Aorta (tissue), 5 donors: ENCODE data around the gene DIDO1. TPM values are rescaled to one million over a fixed set of nuclear protein-coding genes. Genes with fewer than 3 reads are reported as not detected.

ENCODE experiments used
- ATAC-seq: fragments of 200-7000 bp; cut with Tn5 transposase; one replicate; pipeline ENCODE4 v1.9.1; 2022; ENCODE audit warnings: moderate library complexity; ENCODE audit not compliant: low FRiP score
- DNase-seq, 2 donors: peaks; one replicate each; pipeline ENCODE4 v3.0.0-alpha.2; 2020
- H3K27ac ChIP-seq, 2 donors: one replicate each; pipeline ENCODE4 v1.5.1; 2013; ENCODE audit warnings: low read length in 2 of 2, mild to moderate bottlenecking in 2 of 2, moderate library complexity in 2 of 2, control low read depth in 1 of 2, inconsistent platforms in 1 of 2, low read depth in 1 of 2
- H3K27me3 ChIP-seq, 2 donors: one replicate each; pipeline ENCODE4 v1.6.1; 2013; ENCODE audit warnings: control low read depth in 1 of 2, low read length in 1 of 2, mild to moderate bottlenecking in 1 of 2, moderate library complexity in 1 of 2; ENCODE audit not compliant: insufficient read depth in 2 of 2, control insufficient read depth in 1 of 2
- H3K36me3 ChIP-seq, 2 donors: one replicate each; pipeline ENCODE4 v1.6.1; 2013; ENCODE audit warnings: control low read depth in 1 of 2, low read length in 1 of 2, mild to moderate bottlenecking in 1 of 2; ENCODE audit not compliant: insufficient read depth in 2 of 2, control insufficient read depth in 1 of 2
- H3K4me1 ChIP-seq, 2 donors: one replicate each; pipeline ENCODE4 v1.6.1; 2013; ENCODE audit warnings: low read length in 2 of 2, control low read depth in 1 of 2, mild to moderate bottlenecking in 1 of 2, moderate library complexity in 1 of 2; ENCODE audit not compliant: insufficient read depth in 2 of 2, control insufficient read depth in 1 of 2
- H3K4me3 ChIP-seq, 2 donors: one replicate each; pipeline ENCODE4 v1.5.1; 2013; ENCODE audit warnings: low read length in 2 of 2, control low read depth in 1 of 2, mild to moderate bottlenecking in 1 of 2
- H3K9me3 ChIP-seq: one replicate; pipeline ENCODE4 v1.6.1; 2013; ENCODE audit warnings: mild to moderate bottlenecking, low read length; ENCODE audit not compliant: control insufficient read depth
- WGBS, 2 donors: extraction: QIAGEN DNeasy Blood & Tissue Kit; methylation state at CpG; one replicate each; pipeline ENCODE4 v1.1.7; 2013; 5-methylcytosine and 5-hydroxymethylcytosine counted together
- intact Hi-C, 2 donors: fragments of 100-400 bp; cut with DNase I; formaldehyde crosslinking; loops; one replicate each; pipeline versions ENCODE4 v1.14.2 to v1.15.0; 2022
- polyA plus RNA-seq, 2 donors: library from polyadenylated mRNA; stranded (reverse); fragments of 200-250 nt; gene quantifications; one replicate each; pipeline ENCODE4 v1.2.3, GENCODE V29; 2013
- total RNA-seq, 2 donors: library from RNA; stranded (reverse); fragmentation: NEBNext Ultra II Directional; extraction: Animal tissue kit (Norgen Biotek cat#: 25700); gene quantifications; one replicate each; pipeline ENCODE4 v1.2.1, GENCODE V29; 2021
- donor health status: healthy with polysubstance abuse.
- donor health status: Bipolar disorder and iron deficiency.
- donor health status: DM: no; HTN: no; CAD: no.
- donor health status: DM: no; HTN: no; CAD: no.
- donor health status: DM: yes; HTN: yes; CAD: no.

Gene DIDO1
- total and polyA plus RNA-seq, 4 donors: 8.1 to 64.2 (median 43.0) TPM

- no peak for ATAC-seq
- Histone ChIP-seq H3K9me3 (no peaks in the 10 kb centered on the region), H3K27me3 (no peaks in the 10 kb centered on the region), H3K27ac (no peak overlapping the region), H3K36me3 (no peaks in the 10 kb centered on the region), H3K4me3 (no peak overlapping the region), H3K4me1 (no peaks in the 10 kb centered on the region)
- intact Hi-C loops: no loop called here
- 81 to 86% methylated on average over 24 of the region's 24 CpGs for WGBS, 2 donors
- DNase-seq: peak in 1 of 2 donors; percentile 62
Observed at GRCh38 chr20:62834967-62835730, 91.2 kb downstream of the DIDO1 start.

- H3K27ac ChIP-seq: no peak overlapping the region
- no peak overlapping the region for H3K4me3 ChIP-seq
- ATAC-seq (no peak), DNase-seq (peak in 1 of 2 donors; percentile 50)
- H3K27me3 ChIP-seq: no peaks in the 10 kb centered on the region
- intact Hi-C loops: no loop called here
- H3K4me1 ChIP-seq: no peaks in the 10 kb centered on the region
- no peaks in the 10 kb centered on the region for H3K36me3 ChIP-seq
- no peaks in the 10 kb centered on the region for H3K9me3 ChIP-seq
- WGBS, 2 donors: 65 to 74% methylated on average over 14 of the region's 14 CpGs
Observed at GRCh38 chr20:62832951-62833391, 93.3 kb downstream of the DIDO1 start.

GRCh38 chr20:62832212-62832922 is 93.9 kb downstream of the DIDO1 start:
- no peak overlapping the region for H3K4me3 ChIP-seq
- no peak overlapping the region for H3K27ac ChIP-seq
- intact Hi-C loops: no loop called here

GRCh38 chr20:62831854-62832211 is 94.5 kb downstream of the DIDO1 start:
- intact Hi-C loops: no loop called here
- WGBS, 2 donors: 89 to 95% methylated on average over 10 of the region's 10 CpGs
- ATAC-seq: no peak
- Histone ChIP-seq H3K4me1 (no peaks in the 10 kb centered on the region), H3K9me3 (no peaks in the 10 kb centered on the region), H3K27ac (no peak overlapping the region), H3K36me3 (no peaks in the 10 kb centered on the region), H3K4me3 (no peak overlapping the region), H3K27me3 (no peaks in the 10 kb centered on the region)
- DNase-seq: peak in 1 of 2 donors; percentile 55

More at GRCh38 chr20:62832212-62832922, 93.9 kb downstream of the DIDO1 start:
- Histone ChIP-seq H3K9me3 (no peaks in the 10 kb centered on the region), H3K27me3 (no peaks in the 10 kb centered on the region), H3K36me3 (no peaks in the 10 kb centered on the region), H3K4me1 (no peaks in the 10 kb centered on the region)
- DNase-seq (peak; percentile 69 to 74), ATAC-seq (no peak)
- WGBS, 2 donors: 67 to 68% methylated on average over 22 of the region's 22 CpGs

- Histone ChIP-seq H3K4me1 (no peaks in the 10 kb centered on the region), H3K27ac (no peak overlapping the region), H3K9me3 (no peaks in the 10 kb centered on the region), H3K27me3 (no peaks in the 10 kb centered on the region), H3K4me3 (no peak overlapping the region), H3K36me3 (no peaks in the 10 kb centered on the region)
- intact Hi-C loops: no loop called here
- WGBS, 2 donors: 88 to 90% methylated on average over 10 of the region's 10 CpGs
- no peak for ATAC-seq
- DNase-seq: peak in 1 of 2 donors; percentile 25
Observed at GRCh38 chr20:62831361-62831788, 94.9 kb downstream of the DIDO1 start.

- ATAC-seq: no peak
- no peaks in the 10 kb centered on the region for H3K9me3 ChIP-seq
- intact Hi-C loops: no loop called here
- 93 to 96% methylated on average over 22 of the region's 22 CpGs for WGBS, 2 donors
- no peak overlapping the region for H3K4me3 ChIP-seq
- H3K4me1 ChIP-seq: no peaks in the 10 kb centered on the region
- peak in 1 of 2 donors; percentile 70 for DNase-seq
- no peaks in the 10 kb centered on the region for H3K27me3 ChIP-seq
- no peak overlapping the region for H3K27ac ChIP-seq
- H3K36me3 ChIP-seq: no peaks in the 10 kb centered on the region
Observed at GRCh38 chr20:62830821-62831220, 95.5 kb downstream of the DIDO1 start.

- H3K27me3 ChIP-seq: no peaks in the 10 kb centered on the region
- ATAC-seq (no peak), DNase-seq (peak in 1 of 2 donors; percentile 60)
- WGBS, 2 donors: 93 to 95% methylated on average over 11 to 14 of the region's 14 CpGs
- no peaks in the 10 kb centered on the region for H3K36me3 ChIP-seq
- no peaks in the 10 kb centered on the region for H3K4me1 ChIP-seq
- H3K27ac ChIP-seq: no peak overlapping the region
- H3K4me3 ChIP-seq: no peak overlapping the region
- intact Hi-C loops: no loop called here
- H3K9me3 ChIP-seq: no peaks in the 10 kb centered on the region
Observed at GRCh38 chr20:62830251-62830650, 96.1 kb downstream of the DIDO1 start.

GRCh38 chr20:62829231-62830230 is 96.8 kb downstream of the DIDO1 start:
- 93 to 96% methylated on average over 32 of the region's 32 CpGs for WGBS, 2 donors
- intact Hi-C loops: no loop called here
- H3K36me3 ChIP-seq: no peaks in the 10 kb centered on the region
- no peak for DNase-seq
- no peak for ATAC-seq
- H3K27ac ChIP-seq: no peak overlapping the region
- H3K9me3 ChIP-seq: no peaks in the 10 kb centered on the region
- H3K4me3 ChIP-seq: no peak overlapping the region
- no peaks in the 10 kb centered on the region for H3K27me3 ChIP-seq
- no peaks in the 10 kb centered on the region for H3K4me1 ChIP-seq
